ENCODE results near the gene SLC24A4. TPM values are rescaled to one million over a fixed set of nuclear protein-coding genes. Genes with fewer than 3 reads are reported as not detected.

Gene SLC24A4
- total and polyA plus RNA-seq, 4 donors, result 0.47 to 2.4 (median 1.0) TPM

DNA sequence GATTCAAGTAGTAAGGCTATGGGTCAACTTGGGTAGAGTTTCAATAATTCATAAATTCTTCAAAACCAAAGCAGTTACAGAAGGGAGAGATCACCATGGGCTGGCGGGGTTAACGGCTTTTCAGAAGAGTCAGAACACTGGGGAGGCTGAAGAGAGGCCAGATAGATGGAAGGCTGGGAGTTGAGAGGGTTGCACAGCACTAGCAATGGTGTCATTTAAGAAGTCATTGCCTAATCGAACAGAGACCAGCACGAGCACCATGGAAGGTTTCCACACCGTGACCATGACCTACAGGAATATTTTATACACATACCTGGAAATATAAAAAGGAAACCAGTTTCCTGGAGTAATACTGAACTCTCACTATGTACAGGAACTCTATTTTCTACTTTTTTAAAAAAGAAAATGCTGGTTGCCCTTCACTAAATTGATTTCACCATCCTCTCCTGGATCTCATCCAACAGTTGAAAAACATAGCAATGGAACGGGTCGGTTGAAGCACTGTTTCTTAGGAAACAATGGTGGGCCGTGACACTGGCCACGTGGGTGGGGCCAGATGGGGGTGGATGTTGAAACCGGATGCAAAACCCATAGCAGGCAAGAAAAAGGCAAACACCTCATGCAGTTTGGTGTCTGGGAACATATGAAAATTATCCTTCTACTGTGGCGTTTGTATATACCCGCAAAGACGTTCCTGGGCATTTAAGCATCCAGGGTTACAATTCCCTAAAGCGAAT is 152.7 kb downstream of the SLC24A4 start:
- H3K36me3 ChIP-seq (ENCODE audit: control insufficient read depth in 4 of 4, insufficient read depth in 4 of 4, low read length in 4 of 4), result no peaks in the 10 kb centered on the region
- H3K9me3 ChIP-seq (ENCODE audit: control insufficient read depth in 4 of 4, insufficient read depth in 3 of 4, low read length in 3 of 4), result no peaks in the 10 kb centered on the region
- H3K27ac ChIP-seq (ENCODE audit: low read depth in 1 of 2, low read length in 1 of 2), result peak overlapping the region; percentile 7 to 24
- H3K4me1 ChIP-seq (ENCODE audit: control insufficient read depth in 5 of 5, insufficient read depth in 5 of 5, low read length in 5 of 5), result peaks cover 0 to 5% (median 1%) of the 10 kb centered on the region in 5 donors
- H3K27me3 ChIP-seq (ENCODE audit: control insufficient read depth in 3 of 3, insufficient read depth in 3 of 3, low read length in 2 of 3), result no peaks in the 10 kb centered on the region
- H3K4me3 ChIP-seq, result no peak overlapping the region
- ATAC-seq (ENCODE audit: insufficient read depth, low FRiP score) (no peak), DNase-seq (peak; percentile 38 to 75 (median 61))
- WGBS, 2 donors, result 34 to 54% methylated on average over 14 of the region's 14 CpGs
- TF ChIP-seq, protein P1, sequence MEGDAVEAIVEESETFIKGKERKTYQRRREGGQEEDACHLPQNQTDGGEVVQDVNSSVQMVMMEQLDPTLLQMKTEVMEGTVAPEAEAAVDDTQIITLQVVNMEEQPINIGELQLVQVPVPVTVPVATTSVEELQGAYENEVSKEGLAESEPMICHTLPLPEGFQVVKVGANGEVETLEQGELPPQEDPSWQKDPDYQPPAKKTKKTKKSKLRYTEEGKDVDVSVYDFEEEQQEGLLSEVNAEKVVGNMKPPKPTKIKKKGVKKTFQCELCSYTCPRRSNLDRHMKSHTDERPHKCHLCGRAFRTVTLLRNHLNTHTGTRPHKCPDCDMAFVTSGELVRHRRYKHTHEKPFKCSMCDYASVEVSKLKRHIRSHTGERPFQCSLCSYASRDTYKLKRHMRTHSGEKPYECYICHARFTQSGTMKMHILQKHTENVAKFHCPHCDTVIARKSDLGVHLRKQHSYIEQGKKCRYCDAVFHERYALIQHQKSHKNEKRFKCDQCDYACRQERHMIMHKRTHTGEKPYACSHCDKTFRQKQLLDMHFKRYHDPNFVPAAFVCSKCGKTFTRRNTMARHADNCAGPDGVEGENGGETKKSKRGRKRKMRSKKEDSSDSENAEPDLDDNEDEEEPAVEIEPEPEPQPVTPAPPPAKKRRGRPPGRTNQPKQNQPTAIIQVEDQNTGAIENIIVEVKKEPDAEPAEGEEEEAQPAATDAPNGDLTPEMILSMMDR (IDR thresholded peaks at IDR 0.05; ENCODE audit: control extremely low read depth, extremely low read depth), result no peak
- H3K9ac ChIP-seq (ENCODE audit: insufficient read depth in 1 of 2, low read length in 2 of 2), result no peak overlapping the region

DNA sequence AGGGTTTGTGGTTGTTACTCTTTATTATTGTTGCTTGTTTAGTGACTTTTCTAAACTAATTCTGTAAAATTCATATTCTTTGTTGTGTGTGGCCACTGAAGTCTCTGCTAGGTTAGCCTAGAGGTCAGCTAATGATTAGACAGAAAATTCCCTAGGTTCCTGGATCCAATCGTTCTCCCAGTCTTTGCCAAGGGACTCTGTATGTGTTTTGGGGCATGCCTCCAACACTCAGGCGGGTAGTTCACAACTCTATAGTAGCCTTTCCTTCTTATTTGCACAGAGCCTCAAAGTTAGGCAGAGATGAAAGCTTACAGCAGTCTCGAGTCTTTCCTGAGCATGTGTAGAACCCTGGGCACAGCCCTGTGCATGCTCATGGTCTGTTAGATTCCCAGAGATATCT is 157.9 kb downstream of the SLC24A4 start:
- Histone ChIP-seq H3K27ac (ENCODE audit: low read depth in 1 of 2, low read length in 1 of 2) (no peak overlapping the region), H3K4me3 (no peak overlapping the region), H3K4me1 (ENCODE audit: control insufficient read depth in 5 of 5, insufficient read depth in 5 of 5, low read length in 5 of 5) (peaks cover 0 to 7% (median 2%) of the 10 kb centered on the region in 5 donors), H3K36me3 (ENCODE audit: control insufficient read depth in 4 of 4, insufficient read depth in 4 of 4, low read length in 4 of 4) (no peaks in the 10 kb centered on the region), H3K9me3 (ENCODE audit: control insufficient read depth in 4 of 4, insufficient read depth in 3 of 4, low read length in 3 of 4) (no peaks in the 10 kb centered on the region), H3K27me3 (ENCODE audit: control insufficient read depth in 3 of 3, insufficient read depth in 3 of 3, low read length in 2 of 3) (no peaks in the 10 kb centered on the region), H3K9ac (ENCODE audit: insufficient read depth in 1 of 2, low read length in 2 of 2) (no peak overlapping the region)
- WGBS, 2 donors, result 87 to 88% methylated on average over 3 of the region's 3 CpGs
- ATAC-seq (ENCODE audit: insufficient read depth, low FRiP score) (no peak), DNase-seq (no peak)
- TF ChIP-seq, protein P1 (IDR thresholded peaks at IDR 0.05; ENCODE audit: control extremely low read depth, extremely low read depth), result no peak

DNA sequence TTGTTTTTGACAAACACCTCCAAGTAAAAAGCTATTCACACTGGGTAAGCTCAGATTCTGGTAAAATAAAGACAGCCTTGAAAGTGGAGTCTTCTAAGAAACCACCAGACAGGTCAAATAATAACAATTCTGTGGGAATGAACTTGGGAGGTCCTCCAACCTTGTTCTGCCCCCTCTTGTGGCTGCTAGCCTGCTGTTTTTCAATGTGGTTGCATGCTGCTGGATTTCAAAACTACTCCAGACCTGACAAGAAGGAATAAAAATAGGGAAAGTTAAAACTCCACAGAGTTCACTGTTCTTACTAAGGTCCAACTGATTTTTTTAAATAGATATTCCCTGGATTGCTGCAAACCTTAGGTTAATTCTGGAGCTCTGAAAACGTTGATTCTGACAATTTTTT is 158.4 kb downstream of the SLC24A4 start:
- TF ChIP-seq, protein P1 (IDR thresholded peaks at IDR 0.05; ENCODE audit: control extremely low read depth, extremely low read depth), result no peak
- no peak overlapping the region for H3K27ac ChIP-seq (ENCODE audit: low read depth in 1 of 2, low read length in 1 of 2)
- no peaks in the 10 kb centered on the region for H3K9me3 ChIP-seq (ENCODE audit: control insufficient read depth in 4 of 4, insufficient read depth in 3 of 4, low read length in 3 of 4)
- peak in 1 of 3 donors; percentile 47 for DNase-seq
- no peak overlapping the region for H3K4me3 ChIP-seq
- H3K36me3 ChIP-seq (ENCODE audit: control insufficient read depth in 4 of 4, insufficient read depth in 4 of 4, low read length in 4 of 4), result no peaks in the 10 kb centered on the region
- H3K9ac ChIP-seq (ENCODE audit: insufficient read depth in 1 of 2, low read length in 2 of 2), result no peak overlapping the region
- WGBS, 2 donors, result 35 to 49% methylated on average over 1 of the region's 1 CpG
- H3K27me3 ChIP-seq (ENCODE audit: control insufficient read depth in 3 of 3, insufficient read depth in 3 of 3, low read length in 2 of 3), result no peaks in the 10 kb centered on the region
- peaks cover 0 to 5% (median 0%) of the 10 kb centered on the region in 5 donors for H3K4me1 ChIP-seq (ENCODE audit: control insufficient read depth in 5 of 5, insufficient read depth in 5 of 5, low read length in 5 of 5)
- ATAC-seq (ENCODE audit: insufficient read depth, low FRiP score), result no peak

Data from lung (tissue), 12 donors.